SIG-M5 (cell line): Measurements from ENCODE around the gene BCDIN3D.

Experiments used
- DNase-seq: peaks from one replicate; lab custom pipeline; 2025; lab: John Stamatoyannopoulos, UW

Gene BCDIN3D

DNA sequence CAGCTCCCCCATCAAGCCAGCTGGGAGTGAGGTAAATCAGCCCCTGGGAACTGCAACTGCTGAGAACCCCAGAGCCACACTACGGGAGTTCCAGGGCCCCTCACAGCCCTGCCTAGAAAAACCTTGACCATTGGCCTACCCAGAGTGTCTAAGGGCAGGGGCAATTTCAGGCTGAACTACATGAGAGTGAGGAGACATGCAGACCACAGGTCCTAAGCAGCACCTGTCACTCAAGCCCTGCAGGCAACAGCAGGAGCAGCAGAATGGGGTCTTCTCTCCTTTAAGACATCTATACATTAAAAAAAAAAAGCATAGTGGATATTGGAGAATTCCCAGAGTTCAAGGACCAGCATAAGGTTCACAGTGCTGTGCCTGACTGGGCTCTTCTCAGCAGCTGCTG is 19.6 kb downstream of the BCDIN3D start:
- no peak for DNase-seq

DNA sequence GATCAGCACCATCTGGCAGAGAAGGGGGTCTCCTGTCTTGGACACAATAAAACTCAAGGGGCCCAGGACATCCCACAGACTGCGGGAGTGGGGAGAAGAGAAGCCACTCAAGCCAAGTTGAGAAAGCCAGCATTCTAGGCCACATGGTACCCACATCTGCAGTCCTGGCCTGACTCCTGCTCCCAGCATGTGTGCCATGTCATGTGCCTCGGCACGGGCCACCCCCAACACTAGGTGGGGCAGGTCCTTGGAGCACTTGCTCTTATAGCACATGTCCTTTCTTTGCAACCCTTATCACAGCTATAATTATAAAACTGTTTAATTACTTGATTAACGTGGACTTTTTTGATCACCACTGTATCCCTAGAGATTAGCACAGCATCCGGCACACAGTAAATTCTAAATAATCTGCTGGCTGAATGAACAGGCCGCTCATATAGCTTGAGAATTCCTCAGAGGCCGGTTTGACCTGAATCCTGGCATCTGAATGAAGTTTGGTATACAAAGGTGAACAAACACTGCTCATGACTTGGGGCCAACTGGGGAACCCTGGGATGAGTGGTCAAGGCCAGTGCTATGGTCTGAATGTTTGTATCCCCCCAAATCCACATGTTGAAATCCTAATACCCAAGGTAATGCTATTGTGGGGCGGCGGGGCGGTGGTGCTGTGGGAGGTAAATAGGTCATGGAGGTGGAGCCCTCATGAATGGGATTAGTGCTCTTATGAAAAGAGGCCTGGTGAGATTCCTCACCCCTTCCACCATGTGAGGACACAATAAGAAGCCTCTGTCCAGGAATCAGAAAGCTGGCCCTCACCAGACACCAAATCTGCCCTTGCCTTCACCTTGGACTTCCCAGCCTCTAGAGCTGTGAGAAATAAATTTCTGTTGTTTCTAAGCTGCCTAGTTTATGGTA is 21.3 kb downstream of the BCDIN3D start:
- DNase-seq: no peak

DNA sequence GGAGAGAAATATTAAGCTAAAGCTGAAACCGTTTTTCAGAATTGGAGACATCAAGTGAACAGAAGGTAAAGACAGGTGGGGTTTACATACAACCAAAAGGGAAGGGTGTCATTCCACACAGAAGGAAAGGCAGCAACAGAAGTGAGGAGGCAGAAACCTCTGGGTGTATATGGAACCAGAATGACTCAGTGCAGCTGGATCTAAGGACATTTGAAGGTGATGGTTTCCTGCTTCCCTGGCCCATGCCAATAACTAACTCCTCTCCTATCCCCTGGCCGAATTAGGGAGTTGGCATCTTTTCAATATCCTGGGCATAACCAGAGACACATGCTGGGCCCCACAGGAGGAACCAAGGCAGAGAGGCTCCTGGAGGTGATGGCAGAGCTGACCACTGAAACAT is 23.1 kb downstream of the BCDIN3D start:
- DNase-seq: no peak

DNA sequence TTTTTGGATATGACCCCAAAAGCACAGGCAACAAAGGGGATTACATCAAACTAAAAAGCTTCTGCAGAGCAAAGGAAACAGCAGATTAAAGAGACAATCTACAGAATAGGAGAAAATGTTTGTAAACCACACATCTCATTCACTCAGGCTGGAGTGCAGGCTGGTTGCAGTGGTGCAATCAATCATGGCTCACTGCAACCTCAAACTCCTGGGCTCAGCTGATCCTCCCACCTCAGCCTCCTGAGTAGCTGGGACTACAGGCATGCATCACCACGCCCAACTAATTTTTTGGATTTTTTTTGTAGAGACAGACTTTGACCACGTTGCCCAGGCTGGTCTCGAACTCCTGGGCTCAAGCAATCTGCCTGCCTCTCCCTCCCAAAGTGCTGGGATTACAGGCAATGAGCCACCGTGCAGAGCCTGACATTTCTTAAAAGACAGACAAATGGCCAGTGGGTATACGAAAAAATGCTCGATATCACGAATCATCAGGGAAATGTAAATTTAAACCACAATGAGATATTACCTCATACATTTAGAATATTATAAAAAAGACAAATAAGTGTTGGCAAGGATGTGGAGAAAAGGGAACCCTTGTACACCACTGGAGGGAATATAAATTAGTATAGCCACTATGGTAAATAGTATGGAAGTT is 24.5 kb downstream of the BCDIN3D start:
- DNase-seq: no peak

DNA sequence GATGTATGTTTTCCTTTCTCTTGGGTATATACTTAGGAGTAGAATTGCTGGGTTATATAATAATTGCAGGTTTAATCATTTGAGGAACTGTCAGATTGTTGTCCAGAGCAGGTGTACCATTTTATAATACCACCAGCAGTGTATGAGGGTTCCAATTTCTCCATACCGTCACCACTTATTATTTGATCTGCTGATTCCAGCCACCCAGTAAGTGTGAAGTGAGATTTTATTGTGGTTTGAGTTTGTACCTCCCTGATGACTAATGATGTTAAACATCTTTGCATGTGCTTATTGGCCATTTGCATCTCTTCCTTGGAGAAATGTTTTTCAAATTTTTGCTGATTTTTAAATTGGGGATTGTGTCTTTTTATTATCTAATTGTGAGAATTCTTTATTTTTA is 29.8 kb downstream of the BCDIN3D start:
- no peak for DNase-seq

DNA sequence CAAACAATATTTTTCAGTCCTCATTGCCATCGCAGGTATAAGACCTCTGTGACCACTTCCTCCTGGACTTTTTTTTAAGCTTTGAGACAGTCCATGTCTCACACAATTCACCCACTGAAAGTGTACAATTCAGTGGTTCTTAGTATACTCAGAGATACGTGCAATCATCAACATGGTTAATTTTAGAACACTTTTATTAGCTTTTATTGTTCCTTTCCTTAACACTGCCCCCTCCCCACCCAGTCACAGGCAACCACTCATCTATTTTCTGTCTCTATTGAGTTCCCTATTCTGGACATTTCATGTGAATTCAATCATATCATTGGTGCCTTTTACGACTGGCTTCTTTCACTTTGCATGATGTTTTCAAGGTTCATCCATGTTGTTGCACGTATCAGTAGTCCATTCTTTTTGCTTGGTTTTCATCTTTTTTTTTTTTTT is 30.9 kb downstream of the BCDIN3D start:
- no peak for DNase-seq

DNA sequence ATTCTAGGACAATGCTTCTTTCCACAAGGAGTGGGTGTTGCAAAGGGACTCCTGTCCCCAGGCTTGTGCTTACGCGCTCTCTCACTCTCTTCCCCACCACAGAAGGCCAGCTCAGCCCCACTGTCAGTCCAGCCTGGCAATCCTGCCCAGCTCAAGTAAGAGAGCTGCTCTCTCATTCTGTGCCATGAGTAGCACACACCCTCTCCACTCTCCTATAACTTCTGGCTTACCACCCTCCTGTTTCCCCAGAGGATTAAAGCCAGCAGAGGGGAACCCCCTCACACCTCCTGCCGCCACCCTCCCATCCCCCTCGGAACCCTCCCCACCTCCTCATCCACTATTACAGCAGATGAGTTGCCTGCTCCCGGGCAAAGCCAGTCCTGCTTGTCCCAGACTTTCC is 31.8 kb downstream of the BCDIN3D start:
- no peak for DNase-seq

DNA sequence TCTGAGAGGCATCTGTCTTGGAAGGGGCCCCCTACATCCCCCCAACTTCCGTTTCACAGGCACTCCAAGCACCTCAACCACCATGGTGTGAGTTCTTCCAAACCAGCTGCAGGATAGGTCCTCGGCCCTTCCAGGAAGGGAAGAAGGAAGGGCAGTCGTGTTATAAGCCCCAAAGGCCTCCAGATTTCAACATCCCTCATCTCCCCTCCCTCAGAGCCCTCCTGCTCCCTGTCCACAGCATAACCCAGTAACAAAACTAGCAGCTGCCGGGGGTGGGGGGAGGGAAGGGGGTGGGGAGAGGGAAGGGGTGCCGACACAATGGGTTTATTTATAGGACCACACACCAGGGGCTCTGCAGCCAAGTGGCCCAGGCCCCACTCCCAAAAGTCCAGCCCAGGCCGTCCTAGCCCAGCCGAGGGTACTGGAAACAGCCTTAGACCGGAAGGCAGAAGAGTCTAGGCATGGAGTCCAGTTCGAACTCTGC is 33.0 kb downstream of the BCDIN3D start:
- no peak for DNase-seq

DNA sequence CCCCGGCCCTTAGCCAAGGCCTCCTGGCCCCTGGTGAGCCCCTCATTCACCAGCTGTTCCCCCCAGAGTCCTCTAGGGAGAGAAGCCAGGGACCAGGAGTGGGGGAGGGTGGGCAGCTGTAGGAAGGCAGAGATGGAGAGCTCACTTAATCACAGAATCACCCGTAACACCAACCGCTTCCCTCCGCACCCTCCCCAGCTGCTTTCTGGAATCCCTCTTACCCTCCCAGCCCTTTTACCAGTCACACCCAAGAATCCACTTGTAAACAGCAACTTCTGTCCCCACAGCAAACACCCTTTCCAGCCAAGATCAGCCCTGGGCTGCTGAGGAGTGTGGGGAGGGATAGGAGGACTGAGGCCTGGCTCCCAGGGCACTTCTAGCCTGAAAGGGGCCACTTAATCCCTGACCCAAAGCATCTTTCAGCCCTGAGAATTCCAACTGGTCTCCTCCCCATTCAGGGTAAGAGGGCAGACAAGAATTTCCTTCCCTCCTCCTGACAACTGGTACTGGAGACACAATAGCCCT is 33.5 kb downstream of the BCDIN3D start:
- no peak for DNase-seq

DNA sequence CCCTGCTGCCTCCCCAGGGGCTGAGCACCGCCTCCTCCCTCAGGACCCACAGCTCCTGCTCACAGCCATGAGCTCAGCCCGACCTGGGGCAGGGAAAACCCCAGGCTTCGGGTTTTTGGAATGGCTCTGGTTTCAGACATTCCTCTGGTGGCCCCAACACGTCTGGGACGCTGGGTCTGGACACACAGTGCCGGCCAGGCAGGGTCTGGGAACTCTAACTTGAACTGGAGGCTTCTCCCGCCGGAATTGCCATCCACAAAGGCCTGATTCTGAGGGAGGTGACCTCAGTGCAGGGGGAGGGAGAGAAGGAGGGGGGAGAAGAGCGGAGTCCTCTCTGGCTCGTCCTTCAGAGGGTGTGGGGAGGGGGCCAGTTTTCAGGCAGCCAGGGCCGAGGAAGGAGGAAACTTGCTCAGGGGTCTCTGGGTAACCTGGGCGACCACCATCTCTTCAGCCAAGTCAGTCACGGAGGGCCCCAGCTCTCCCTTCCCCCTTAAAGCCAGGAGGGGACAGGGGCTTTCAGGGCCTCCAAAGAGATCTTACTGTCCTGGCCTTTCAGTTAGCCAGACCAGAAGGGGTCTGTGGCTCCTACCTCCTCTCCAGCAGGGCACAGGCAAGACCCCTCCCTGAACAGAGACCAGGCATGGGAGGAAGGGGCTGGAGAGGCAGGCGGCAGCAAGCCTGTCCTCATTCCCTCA is 34.1 kb downstream of the BCDIN3D start:
- DNase-seq: no peak

DNA sequence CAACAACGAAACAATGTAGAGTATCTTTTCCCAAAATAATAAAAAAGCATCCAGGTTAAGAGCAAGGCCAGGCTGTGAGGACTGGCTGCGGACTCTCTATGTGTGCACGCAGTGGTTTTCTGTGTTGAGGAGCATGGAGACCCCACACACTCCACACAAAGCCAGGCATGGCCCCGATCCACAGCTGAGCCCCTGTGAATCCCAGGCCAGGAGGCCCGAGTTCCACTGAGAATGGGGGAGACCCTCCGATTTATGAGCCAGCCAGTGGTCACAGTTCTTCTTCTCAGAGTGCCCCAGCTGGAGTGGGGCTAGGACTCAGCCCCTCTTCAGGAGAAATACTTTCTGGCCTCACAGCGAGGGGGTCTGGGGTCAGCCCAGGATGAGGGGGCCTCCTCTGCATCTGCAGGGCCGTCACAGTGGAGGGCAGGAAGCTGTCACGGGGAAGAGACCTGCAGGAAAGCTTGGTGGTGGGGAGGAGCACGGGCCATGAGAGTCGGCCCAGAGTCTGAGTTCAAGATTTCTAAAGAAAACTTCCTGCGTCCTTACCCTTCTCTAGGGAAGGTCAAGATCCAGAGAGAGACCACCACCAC is 34.8 kb downstream of the BCDIN3D start:
- DNase-seq: no peak

DNA sequence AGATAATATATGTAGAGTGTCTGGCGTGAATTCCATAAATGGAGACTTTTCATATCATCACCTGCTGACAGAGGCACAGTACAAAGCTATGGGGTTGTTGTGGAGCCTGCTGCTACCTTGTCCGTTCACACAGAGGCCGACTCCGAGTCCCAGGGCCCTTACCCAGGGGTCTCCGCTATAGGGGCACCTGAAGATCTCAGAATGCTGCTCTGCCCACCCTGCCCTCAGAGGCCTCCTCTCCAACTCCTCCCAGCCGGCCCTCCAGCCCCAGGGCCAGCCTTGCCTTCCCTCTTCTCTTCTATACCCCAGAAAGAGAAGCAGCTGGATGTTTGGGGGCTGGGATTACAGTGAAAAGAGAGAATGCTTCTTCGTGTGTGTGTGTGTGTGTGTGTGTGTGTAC is 36.0 kb downstream of the BCDIN3D start:
- no peak for DNase-seq

DNA sequence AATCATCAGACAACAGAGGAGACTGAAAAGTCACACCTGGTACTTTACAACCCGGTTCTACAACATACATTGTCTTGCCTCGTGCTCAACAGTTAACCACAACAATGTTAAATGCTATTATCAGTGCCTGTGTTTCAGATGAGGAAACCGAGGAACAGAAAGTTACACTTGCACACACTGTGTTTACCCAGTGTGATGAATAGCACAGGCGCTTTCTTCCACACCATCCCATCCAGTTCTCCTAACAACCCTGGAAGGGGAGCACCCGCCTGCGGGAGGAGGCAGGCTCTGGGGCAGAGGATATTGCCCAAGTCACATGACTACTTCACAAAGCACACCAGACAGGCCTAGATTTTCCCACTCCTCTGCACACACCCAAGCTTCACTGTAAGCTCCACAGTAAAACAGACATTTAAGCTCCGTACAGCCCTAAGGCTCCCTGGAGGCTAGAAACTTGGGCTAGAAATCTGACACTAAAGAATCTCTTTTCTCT is 36.5 kb downstream of the BCDIN3D start:
- DNase-seq: no peak

DNA sequence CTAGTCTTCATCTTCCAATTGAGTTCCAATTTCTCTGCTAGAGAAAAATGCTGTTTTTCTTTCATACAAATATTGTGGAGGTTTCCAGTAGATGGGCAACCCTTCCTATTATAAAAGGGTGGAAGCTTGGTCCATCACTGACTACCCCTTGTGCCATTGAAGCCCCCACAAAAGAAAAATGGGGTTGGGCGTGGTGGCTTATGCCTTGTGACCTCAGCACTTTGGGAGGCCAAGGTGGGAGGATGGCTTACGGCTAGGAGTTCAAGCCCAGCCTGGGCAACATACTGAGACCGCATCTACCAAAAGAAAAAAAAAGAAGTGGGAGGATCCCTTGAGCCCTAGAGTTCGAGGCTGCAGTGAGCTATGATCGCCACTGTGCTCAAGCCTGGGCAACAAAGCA is 37.5 kb downstream of the BCDIN3D start:
- DNase-seq: no peak

DNA sequence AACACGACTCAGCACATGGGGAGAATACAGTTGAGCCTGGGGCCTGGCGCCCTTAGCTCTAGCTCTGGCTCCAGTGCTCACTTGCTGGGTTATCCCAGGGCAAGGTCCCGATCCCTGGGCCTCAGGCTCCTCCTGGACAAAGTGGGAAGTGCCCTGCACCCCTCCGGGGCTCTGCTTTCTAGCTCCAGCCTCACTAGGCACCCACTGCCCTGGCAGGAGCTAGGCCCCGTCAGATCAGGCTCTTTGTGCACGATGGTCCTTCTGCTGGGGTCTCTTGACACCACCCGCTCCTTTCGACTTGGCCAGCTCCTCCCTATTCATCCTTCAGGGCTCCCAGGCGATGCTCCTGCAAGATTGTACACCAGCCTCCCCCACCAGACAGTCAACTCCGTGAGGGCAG is 38.1 kb downstream of the BCDIN3D start:
- DNase-seq: no peak

DNA sequence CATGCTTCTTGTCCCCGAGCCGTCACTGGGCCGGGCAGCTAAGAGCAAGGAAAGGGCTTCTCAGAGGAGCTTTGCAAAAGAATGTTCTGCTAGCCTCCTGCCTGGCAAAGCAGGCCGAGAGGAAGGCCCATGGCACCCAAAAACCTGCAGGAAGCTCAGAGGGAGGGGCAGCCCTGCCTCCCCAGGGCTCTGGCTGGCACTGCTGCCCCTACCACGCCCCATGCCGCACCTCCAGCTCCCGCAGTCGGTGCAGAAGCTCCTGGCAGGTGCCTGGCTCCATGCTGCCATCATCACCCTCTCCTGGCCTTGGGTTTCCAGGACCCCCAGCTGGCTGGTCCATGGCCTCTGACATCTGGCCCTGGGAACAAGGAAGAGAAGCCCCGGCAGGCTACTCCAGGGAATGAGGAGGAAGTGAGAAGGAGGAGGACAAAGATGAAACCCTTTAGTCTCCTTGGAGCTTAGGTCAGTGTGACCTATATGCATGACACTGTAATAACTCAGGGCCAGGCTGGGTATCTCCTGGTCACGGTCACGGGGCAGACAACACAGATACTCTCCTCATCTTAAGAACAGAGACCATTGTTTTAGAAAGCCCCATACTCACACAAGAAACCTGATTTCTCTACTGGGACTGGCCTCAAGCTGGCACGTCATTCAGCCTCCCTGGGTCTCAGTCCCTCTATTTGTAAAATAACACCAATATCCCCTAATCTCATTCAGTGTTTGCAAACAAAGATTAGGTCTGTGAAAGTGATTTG is 39.0 kb downstream of the BCDIN3D start:
- DNase-seq: no peak

DNA sequence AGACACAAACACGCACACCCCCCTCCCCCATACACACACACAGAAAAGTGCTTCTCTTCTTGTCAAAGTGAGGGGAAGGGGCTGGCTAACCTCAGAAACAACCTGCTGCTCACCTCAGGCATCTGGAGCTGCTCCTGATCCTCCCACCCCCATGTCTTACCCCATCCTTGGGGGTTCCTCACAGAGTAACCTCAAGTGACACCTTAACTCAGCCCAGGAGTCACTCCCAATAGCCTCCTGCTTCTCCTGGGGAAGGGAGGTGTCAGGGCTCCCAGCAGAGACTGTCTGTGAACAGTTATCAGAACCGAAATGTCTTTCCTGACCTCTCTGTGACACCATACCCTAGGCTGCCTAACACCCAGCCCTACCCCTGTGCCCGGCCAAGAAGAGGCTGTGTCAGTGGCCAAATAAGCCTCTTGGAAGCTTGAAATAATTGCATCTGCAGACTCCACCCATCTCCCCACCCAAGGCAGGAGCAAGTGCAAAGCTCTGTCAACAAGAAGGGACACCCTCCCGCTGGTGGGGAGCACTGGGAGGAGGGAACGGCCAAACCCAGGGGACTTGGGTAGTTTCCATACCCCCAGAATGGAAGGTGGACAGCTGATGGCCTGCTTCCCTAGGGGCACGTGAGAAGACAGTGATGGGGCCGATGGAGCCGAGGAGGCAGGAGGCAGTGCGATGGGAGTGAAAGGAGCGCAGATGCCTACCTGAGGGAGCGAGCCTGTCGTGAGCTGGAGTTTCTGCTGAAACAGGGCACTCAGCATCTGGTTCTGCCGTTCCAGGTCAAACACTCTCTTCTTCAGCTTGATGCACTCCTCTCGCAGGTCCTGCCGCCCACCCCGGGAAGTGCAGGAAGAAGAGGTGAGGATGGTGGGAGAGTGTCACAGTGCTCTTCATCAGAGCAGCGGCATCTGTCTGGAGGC is 41.5 kb downstream of the BCDIN3D start:
- DNase-seq: no peak

DNA sequence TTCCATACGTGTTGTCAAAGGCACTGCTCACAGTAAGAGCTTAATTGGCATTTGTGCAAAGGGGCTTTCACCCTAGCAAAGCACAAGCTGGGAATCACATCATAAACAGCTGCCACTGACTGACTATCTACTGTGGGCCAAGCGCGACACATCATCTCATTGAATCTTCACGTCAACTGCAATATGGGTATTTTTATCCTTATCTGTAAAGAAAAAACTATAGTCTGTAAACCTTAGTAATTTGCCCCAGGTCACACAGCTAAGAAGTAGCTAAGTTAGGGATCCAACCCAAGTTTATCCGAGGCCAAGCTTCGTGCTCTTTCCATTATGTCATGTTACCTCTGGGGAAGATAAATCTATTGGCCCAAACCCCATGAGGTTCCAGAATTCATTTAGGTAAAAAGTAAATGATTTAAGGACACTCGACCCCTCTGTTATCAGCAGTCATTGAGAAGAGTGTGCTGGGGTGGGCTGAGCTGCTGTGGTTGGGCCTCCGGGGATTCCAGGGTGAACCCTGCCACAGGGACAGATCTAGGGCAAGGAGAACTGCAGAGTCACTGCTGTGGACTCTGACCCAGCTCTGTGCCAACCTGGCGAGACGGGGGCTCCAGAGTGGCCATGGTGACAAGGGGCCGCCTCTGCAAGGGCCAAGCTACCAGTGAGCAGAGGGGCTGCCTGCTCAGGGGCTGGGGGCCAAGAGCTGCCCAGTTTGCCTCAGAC is 42.3 kb downstream of the BCDIN3D start:
- no peak for DNase-seq

DNA sequence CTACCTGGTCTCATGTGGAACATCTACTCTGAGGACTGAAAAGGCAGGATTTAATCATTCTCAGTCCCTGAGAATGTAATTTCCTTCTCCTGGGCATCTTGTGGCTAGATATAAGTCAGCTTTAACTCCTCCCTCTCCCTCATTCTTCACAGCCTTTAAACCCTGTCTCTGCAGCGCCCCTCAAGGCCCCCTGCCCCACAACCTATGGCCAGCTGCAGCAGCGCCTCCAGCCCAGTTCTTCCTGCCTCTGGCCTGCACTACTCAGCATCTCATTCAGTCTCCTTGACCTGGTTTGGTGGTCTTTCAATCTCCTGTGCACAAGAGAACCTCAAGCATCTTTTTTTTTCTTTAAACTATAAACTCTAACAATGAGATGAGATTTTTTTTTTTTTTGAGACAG is 44.0 kb downstream of the BCDIN3D start:
- DNase-seq: no peak
